Adrenal gland (tissue), 12 donors: ENCODE measurements around the gene TMEM163. TPM values are rescaled to one million over a fixed set of nuclear protein-coding genes. Genes with fewer than 3 reads are reported as not detected.

Experiments
- DNase-seq, 7 donors: peaks; one replicate each; pipeline ENCODE4 v3.0.0-alpha.2; 2019 to 2020
- H3K27ac ChIP-seq, 5 donors: fragments of 200-600 bp; sonication (generic) in 4 of 5; 1 replicate in 3 of 5; 2 replicates in 2 of 5; pipeline versions ENCODE4 v1.5.1 to v1.8.0; 2016 to 2020; ENCODE audit warnings: mild to moderate bottlenecking in 1 of 5
- H3K27me3 ChIP-seq: fragments of 200-600 bp; 2 replicates; pipeline ENCODE4 v1.8.0; 2021
- H3K36me3 ChIP-seq, 2 donors: fragments of 200-600 bp; replicated peaks in 1 of 2; 1 replicate in 1 of 2; 2 replicates in 1 of 2; pipeline versions ENCODE4 v1.5.1 to v1.8.0; 2018 to 2022
- H3K4me1 ChIP-seq, 2 donors: fragments of 200-600 bp; replicated peaks in 1 of 2; 1 replicate in 1 of 2; 2 replicates in 1 of 2; pipeline versions ENCODE4 v1.5.1 to v1.8.0; 2018 to 2021
- H3K4me3 ChIP-seq, 4 donors: fragments of 200-600 bp; sonication (generic) in 3 of 4; one replicate each; pipeline ENCODE4 v1.5.1; 2016 to 2018
- H3K9me3 ChIP-seq, 3 donors: fragments of 200-600 bp; sonication (generic) in 1 of 3; replicated peaks in 1 of 3; 1 replicate in 2 of 3; 2 replicates in 1 of 3; pipeline versions ENCODE4 v1.5.1 to v1.8.0; 2016 to 2021
- POLR2A ChIP-seq, 2 donors: fragments of 450-650 bp; IDR thresholded peaks; one replicate each; pipeline ENCODE4 v1.6.1; 2017; ENCODE audit warnings: antibody characterized with exemption in 2 of 2, mild to moderate bottlenecking in 2 of 2, moderate library complexity in 1 of 2
- WGBS, 4 donors: extraction: QIAGEN DNeasy Blood & Tissue Kit in 2 of 4; methylation state at CpG; one replicate each; pipeline versions ENCODE4 v1.1.5 to v1.1.7; 2013 to 2017; 5-methylcytosine and 5-hydroxymethylcytosine counted together
- intact Hi-C, 2 donors: fragments of 100-400 bp; cut with DNase I; formaldehyde crosslinking; loops; one replicate each; pipeline versions ENCODE4 v1.14.1 to v1.15.0; 2022 to 2023
- polyA plus RNA-seq, 3 donors: library from polyadenylated mRNA; stranded (reverse); fragments of 200-250 nt in 2 of 3; fragments of 350-450 nt in 1 of 3; fragmentation: Illumina TruSeq in 1 of 3; extraction: RNeasy Lipid Tissue Mini Kit (QIAGEN cat#74804) in 1 of 3; gene quantifications; one replicate each; pipeline ENCODE4 v1.2.3, GENCODE V29; 2013 to 2014
- total RNA-seq, 9 donors: library from RNA; depleted of rRNA in 4 of 9; stranded (reverse); fragments of >200 nt in 4 of 9; fragments of 120-200 nt in 1 of 9; fragmentation: NEBNext Ultra II Directional in 1 of 9; extraction: Animal tissue kit (Norgen Biotek cat#: 25700) in 1 of 9; gene quantifications; one replicate each; pipeline versions ENCODE4 v1.1.0 to v1.2.4, GENCODE V29; 2013 to 2023
- TF ChIP-seq, protein P1 (sequence below), 6 experiments: fragments of 450-650 bp in 4 of 6; fragments of 200-600 bp in 2 of 6; sonication (generic) in 1 of 6; IDR thresholded peaks; 1 replicate in 5 of 6; 2 replicates in 1 of 6; pipeline versions ENCODE4 v1.5.1 to v1.8.0; 2016 to 2021; ENCODE audit warnings: antibody characterized with exemption in 6 of 6, mild to moderate bottlenecking in 2 of 6, moderate library complexity in 1 of 6
- donor health status: healthy with polysubstance abuse.
- donor health status: Bipolar disorder and iron deficiency.
- donor health status: DM: yes; HTN: yes; CAD: no.
- donor health status: DM: no; HTN: no; CAD: no.
- donor health status: DM: no; HTN: no; CAD: no.
- donor health status: DM: yes; HTN: yes; CAD: no.

The TMEM163 gene
- total and polyA plus RNA-seq, 12 donors, result 3.6 to 21.6 (median 9.5) TPM

DNA sequence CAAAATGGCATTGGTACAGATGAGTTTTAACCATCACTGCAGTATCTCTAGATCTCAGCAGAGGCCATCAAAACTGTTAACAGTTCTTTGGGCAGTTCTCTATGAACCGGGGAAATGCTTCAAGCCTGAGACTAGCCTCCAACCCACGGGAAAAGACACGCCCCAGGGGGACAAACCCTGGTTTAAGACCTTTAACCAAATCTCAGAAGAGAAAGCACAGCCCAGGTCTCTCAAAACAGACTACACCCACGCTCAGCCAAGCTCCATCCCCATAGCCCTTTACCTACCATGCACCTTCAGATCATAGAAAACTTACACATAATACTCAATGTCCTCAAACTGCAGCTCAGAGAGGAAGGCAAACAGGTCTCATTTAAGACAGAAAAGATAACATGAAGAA is 78.3 kb downstream of the TMEM163 start:
- no peaks in the 10 kb centered on the region for H3K9me3 ChIP-seq
- no peaks in the 10 kb centered on the region for H3K4me1 ChIP-seq
- no peak overlapping the region for H3K4me3 ChIP-seq
- WGBS, 4 donors, result 75 to 92% (median 84%) methylated on average over 4 of the region's 4 CpGs
- TF ChIP-seq POLR2A (IDR thresholded peaks at IDR 0.05), result no peak
- TF ChIP-seq, protein P1, sequence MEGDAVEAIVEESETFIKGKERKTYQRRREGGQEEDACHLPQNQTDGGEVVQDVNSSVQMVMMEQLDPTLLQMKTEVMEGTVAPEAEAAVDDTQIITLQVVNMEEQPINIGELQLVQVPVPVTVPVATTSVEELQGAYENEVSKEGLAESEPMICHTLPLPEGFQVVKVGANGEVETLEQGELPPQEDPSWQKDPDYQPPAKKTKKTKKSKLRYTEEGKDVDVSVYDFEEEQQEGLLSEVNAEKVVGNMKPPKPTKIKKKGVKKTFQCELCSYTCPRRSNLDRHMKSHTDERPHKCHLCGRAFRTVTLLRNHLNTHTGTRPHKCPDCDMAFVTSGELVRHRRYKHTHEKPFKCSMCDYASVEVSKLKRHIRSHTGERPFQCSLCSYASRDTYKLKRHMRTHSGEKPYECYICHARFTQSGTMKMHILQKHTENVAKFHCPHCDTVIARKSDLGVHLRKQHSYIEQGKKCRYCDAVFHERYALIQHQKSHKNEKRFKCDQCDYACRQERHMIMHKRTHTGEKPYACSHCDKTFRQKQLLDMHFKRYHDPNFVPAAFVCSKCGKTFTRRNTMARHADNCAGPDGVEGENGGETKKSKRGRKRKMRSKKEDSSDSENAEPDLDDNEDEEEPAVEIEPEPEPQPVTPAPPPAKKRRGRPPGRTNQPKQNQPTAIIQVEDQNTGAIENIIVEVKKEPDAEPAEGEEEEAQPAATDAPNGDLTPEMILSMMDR (IDR thresholded peaks at IDR 0.05), result no peak
- no peak overlapping the region for H3K27ac ChIP-seq
- no peaks in the 10 kb centered on the region for H3K36me3 ChIP-seq
- no peak for DNase-seq
- no peaks in the 10 kb centered on the region for H3K27me3 ChIP-seq
- intact Hi-C loops, result no loop called here

DNA sequence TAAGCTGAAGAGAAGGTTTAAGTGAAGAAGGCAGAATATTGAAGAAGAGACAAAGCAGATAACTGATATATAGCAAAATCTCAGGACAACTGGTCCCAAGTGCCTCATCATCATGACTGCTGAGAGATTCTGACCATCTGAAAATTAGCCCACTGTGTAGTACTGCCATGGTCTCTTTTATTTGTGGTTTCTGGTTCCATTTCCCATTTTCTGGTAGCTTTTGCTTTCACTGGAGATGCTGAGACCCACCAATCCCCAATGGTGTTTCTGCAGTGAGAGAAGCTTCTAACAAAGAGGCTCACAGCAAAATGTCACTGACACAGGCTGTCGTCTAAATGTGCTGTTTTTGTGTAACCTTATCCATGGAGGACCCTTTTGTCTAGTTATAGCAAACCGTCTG is 79.5 kb downstream of the TMEM163 start:
- Histone ChIP-seq H3K4me1 (no peaks in the 10 kb centered on the region), H3K9me3 (no peaks in the 10 kb centered on the region), H3K27me3 (no peaks in the 10 kb centered on the region), H3K36me3 (no peaks in the 10 kb centered on the region), H3K27ac (no peak overlapping the region), H3K4me3 (no peak overlapping the region)
- intact Hi-C loops, result no loop called here
- WGBS, 4 donors, result 67 to 80% (median 74%) methylated on average over 2 of the region's 2 CpGs
- TF ChIP-seq, protein P1 (IDR thresholded peaks at IDR 0.05), result no peak
- TF ChIP-seq POLR2A (IDR thresholded peaks at IDR 0.05), result no peak
- no peak for DNase-seq

DNA sequence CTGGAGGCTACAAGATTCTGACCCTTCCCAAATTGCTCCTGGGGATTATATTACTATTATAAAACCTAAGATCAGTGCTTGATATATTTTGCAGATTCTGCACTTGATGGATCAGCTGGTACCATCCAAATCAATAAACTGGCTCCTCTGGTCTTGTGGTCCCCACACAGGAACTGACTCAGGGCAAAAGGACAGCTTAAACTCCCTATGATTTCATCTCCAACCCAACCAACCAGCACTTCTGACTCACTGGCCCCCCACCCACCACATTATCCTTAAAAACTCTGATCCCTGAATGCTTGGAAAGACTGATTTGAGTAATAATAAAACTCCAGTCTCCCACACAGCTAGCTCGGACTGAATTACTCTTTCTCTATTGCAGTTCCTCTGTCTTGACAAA is 82.1 kb downstream of the TMEM163 start:
- TF ChIP-seq POLR2A (IDR thresholded peaks at IDR 0.05), result no peak
- TF ChIP-seq, protein P1 (IDR thresholded peaks at IDR 0.05), result no peak

DNA sequence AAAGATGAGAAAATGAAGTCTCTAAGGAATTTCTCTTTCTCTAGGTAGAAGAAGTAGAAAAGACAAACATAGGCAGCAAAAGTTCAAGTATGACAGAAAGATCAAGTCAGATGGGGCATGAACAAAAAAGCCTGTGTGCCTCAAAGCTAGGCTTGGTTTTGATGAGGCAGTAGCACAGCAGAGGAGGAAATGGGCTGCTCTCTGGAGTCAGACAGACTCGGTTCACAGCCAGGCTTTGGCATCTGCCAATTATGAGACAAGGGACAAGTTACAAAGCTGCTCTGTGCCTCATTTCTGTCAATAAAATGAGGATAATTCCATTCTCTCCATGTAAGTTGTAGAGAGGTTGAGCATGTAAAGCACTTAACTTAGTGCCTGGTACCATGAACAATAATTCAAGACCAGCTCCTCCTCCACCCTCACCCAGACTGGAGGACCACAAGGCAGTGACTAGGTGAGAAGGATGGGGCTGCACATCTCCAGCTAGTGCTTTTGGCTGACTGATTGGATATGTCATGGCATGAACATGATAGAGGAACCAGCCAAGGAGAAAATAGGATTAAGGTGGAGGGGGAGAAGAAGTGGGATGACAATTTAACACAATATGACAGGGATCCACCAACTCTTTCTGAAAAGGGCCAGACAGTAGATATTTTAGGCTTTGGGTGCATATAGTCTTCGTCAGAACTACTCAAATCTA is 84.6 kb downstream of the TMEM163 start:
- H3K9me3 ChIP-seq, result no peaks in the 10 kb centered on the region
- no peaks in the 10 kb centered on the region for H3K36me3 ChIP-seq
- no peaks in the 10 kb centered on the region for H3K27me3 ChIP-seq
- H3K4me3 ChIP-seq, result no peak overlapping the region
- WGBS, 4 donors, result 67 to 85% (median 81%) methylated on average over 2 of the region's 2 CpGs
- no peak overlapping the region for H3K27ac ChIP-seq
- no peak for DNase-seq
- intact Hi-C loops, result no loop called here
- no peaks in the 10 kb centered on the region for H3K4me1 ChIP-seq
- TF ChIP-seq POLR2A (IDR thresholded peaks at IDR 0.05), result no peak
- TF ChIP-seq, protein P1 (IDR thresholded peaks at IDR 0.05), result no peak

More for the DNA sequence above, 82.1 kb downstream of the TMEM163 start:
- no peaks in the 10 kb centered on the region for H3K9me3 ChIP-seq
- H3K27ac ChIP-seq, result no peak overlapping the region
- H3K4me3 ChIP-seq, result no peak overlapping the region
- intact Hi-C loops, result no loop called here
- no peaks in the 10 kb centered on the region for H3K27me3 ChIP-seq
- no peaks in the 10 kb centered on the region for H3K36me3 ChIP-seq
- no peaks in the 10 kb centered on the region for H3K4me1 ChIP-seq
- 82 to 90% (median 86%) methylated on average over 1 of the region's 1 CpG for WGBS, 4 donors
- DNase-seq, result no peak
